Natural killer cell (primary cell): ENCODE measurements around the gene PEX13. TPM values are rescaled to one million over a fixed set of nuclear protein-coding genes. Genes with fewer than 3 reads are reported as not detected.

Experiments
- ATAC-seq, 3 donors: fragments of 150-1000 bp in 2 of 3; fragments of 200-7000 bp in 1 of 3; cut with Tn5 transposase; 1 replicate in 1 of 3; 2 replicates in 2 of 3; pipeline ENCODE4 v1.10.0; 2021; ENCODE audit warnings: mild to moderate bottlenecking in 2 of 3, moderate library complexity in 2 of 3
- DNase-seq, 2 donors: peaks; one replicate each; pipeline versions ENCODE4 v3.0.0 to v3.0.0-alpha.2; 2013 to 2021; ENCODE audit warnings: mixed read lengths in 1 of 2
- H3K27ac ChIP-seq: one replicate; pipeline ENCODE4 v1.5.1; 2013; ENCODE audit warnings: mild to moderate bottlenecking, low read length
- H3K27me3 ChIP-seq: one replicate; pipeline ENCODE4 v1.6.1; 2013; ENCODE audit warnings: low read length; ENCODE audit not compliant: control insufficient read depth, insufficient read depth
- H3K36me3 ChIP-seq: one replicate; pipeline ENCODE4 v1.6.1; 2013; ENCODE audit warnings: low read length; ENCODE audit not compliant: control insufficient read depth, insufficient read depth
- H3K4me1 ChIP-seq: one replicate; pipeline ENCODE4 v1.6.1; 2013; ENCODE audit warnings: low read length; ENCODE audit not compliant: control insufficient read depth, insufficient read depth
- H3K4me3 ChIP-seq: one replicate; pipeline ENCODE4 v1.5.1; 2013; ENCODE audit warnings: low read length
- H3K9me3 ChIP-seq: one replicate; pipeline ENCODE4 v1.6.1; 2013; ENCODE audit warnings: low read length; ENCODE audit not compliant: control insufficient read depth, insufficient read depth
- H3K27ac Mint-ChIP-seq, 2 donors: one replicate each; pipeline ENCODE4 v1.8.0; 2022; ENCODE audit warnings: mild to moderate bottlenecking in 2 of 2, mixed read lengths in 2 of 2, moderate library complexity in 1 of 2
- H3K27me3 Mint-ChIP-seq, 2 donors: one replicate each; pipeline ENCODE4 v1.8.0; 2022; ENCODE audit warnings: low read depth in 2 of 2, mixed read lengths in 2 of 2
- H3K36me3 Mint-ChIP-seq: one replicate; pipeline ENCODE4 v1.8.0; 2022; ENCODE audit warnings: mixed read lengths
- H3K4me1 Mint-ChIP-seq, 2 donors: one replicate each; pipeline ENCODE4 v1.8.0; 2022; ENCODE audit warnings: mixed read lengths in 2 of 2
- H3K4me3 Mint-ChIP-seq: one replicate; pipeline ENCODE4 v1.8.0; 2022; ENCODE audit warnings: mild to moderate bottlenecking, moderate library complexity, mixed read lengths
- H3K9me3 Mint-ChIP-seq, 2 donors: one replicate each; pipeline ENCODE4 v1.8.0; 2022; ENCODE audit warnings: mixed read lengths in 2 of 2
- WGBS: methylation state at CpG from one replicate; pipeline ENCODE4 v1.1.7; 2013; ENCODE audit warnings: missing lambda C conversion rate; ENCODE audit not compliant: insufficient coverage; 5-methylcytosine and 5-hydroxymethylcytosine counted together
- intact Hi-C: fragments of 100-400 bp; cut with micrococcal nuclease; formaldehyde crosslinking; loops from one replicate; pipeline ENCODE4 v1.14.2; 2022
- total RNA-seq, 4 donors: library from RNA; stranded (reverse); fragments of 120-200 nt in 1 of 4; gene quantifications; one replicate each; pipeline versions ENCODE4 v1.2.3 to v1.2.4, GENCODE V29; 2013 to 2022
- TF ChIP-seq, protein P1 (sequence below): fragments of 200-600 bp; IDR thresholded peaks from one replicate; pipeline ENCODE4 v1.8.0; 2022; ENCODE audit warnings: antibody characterized with exemption

Gene PEX13, protein sequence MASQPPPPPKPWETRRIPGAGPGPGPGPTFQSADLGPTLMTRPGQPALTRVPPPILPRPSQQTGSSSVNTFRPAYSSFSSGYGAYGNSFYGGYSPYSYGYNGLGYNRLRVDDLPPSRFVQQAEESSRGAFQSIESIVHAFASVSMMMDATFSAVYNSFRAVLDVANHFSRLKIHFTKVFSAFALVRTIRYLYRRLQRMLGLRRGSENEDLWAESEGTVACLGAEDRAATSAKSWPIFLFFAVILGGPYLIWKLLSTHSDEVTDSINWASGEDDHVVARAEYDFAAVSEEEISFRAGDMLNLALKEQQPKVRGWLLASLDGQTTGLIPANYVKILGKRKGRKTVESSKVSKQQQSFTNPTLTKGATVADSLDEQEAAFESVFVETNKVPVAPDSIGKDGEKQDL
- 10 to 100 TPM; 15.8 to 18.1 (median 17.9) TPM for total RNA-seq
- 27.9 TPM for total RNA-seq (2013)

DNA sequence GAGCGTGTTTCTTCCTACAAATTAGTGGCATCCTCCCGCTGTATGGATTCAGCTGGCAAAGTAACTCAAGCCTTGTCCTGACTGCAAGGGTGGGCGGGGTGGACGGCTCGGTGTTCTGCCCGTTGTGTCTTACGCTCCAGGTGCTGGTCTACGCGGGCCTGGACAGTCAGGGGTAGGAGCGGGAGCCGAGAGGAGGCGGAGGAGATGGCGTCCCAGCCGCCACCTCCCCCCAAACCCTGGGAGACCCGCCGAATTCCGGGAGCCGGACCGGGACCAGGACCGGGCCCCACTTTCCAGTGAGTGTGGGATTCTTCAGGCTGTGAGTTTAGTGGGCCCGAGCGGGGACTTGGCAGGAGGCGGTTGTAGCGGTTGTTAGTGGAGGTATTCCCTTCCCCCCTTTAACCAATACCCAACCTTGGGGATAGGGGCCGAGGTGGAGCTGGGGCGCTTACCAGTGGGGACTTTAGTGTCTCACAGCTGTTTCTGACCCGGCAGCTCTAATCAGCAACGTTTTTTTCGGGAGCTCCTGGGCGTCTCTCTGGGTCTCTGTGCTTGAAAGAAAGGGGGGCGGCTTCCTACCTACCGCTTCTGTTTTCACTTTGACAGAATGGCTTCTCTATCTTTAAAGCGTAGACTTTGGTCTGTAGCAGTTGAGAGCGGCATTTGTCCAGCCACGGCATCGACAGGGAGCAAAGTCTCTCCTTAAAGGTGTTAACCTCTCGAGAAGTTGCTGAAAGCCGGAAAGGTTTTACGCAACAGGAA is at the start of gene PEX13, which contains the start of gene PUS10:
Gene PEX13 (plus strand): TSS at position 165 of the 762 bp plus-strand sequence. CDS start 40 bp downstream, at position 205.
Gene PUS10 (minus strand): TSS at position 700 of the 762 bp plus-strand sequence. CDS start 6,365 bp downstream, outside the sequence.
- peak within 1 kb of the TSS; percentile 87 for H3K4me3 ChIP-seq
- WGBS = 0% methylated on average over 35 of the region's 39 CpGs
- no peaks in the 10 kb centered on the region for H3K27me3 ChIP-seq
- Mint-ChIP-seq H3K27ac (peak within 1 kb of the TSS; percentile 90 to 92), H3K4me1 (peaks cover 48 to 51% of the 10 kb centered on the region in 2 donors), H3K4me3 (peak within 1 kb of the TSS; percentile 99), H3K27me3 (no peaks in the 10 kb centered on the region), H3K9me3 (no peaks in the 10 kb centered on the region), H3K36me3 (no peaks in the 10 kb centered on the region)
- TF ChIP-seq, protein P1, sequence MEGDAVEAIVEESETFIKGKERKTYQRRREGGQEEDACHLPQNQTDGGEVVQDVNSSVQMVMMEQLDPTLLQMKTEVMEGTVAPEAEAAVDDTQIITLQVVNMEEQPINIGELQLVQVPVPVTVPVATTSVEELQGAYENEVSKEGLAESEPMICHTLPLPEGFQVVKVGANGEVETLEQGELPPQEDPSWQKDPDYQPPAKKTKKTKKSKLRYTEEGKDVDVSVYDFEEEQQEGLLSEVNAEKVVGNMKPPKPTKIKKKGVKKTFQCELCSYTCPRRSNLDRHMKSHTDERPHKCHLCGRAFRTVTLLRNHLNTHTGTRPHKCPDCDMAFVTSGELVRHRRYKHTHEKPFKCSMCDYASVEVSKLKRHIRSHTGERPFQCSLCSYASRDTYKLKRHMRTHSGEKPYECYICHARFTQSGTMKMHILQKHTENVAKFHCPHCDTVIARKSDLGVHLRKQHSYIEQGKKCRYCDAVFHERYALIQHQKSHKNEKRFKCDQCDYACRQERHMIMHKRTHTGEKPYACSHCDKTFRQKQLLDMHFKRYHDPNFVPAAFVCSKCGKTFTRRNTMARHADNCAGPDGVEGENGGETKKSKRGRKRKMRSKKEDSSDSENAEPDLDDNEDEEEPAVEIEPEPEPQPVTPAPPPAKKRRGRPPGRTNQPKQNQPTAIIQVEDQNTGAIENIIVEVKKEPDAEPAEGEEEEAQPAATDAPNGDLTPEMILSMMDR = no peak
- peaks cover 8% of the 10 kb centered on the region for H3K4me1 ChIP-seq
- ATAC-seq (peak; percentile 80 to 88 (median 80)), DNase-seq (peak; percentile 51 to 73)
- no peaks in the 10 kb centered on the region for H3K36me3 ChIP-seq
- peak within 1 kb of the TSS; percentile 75 for H3K27ac ChIP-seq
- intact Hi-C loops = no loop called here
- no peaks in the 10 kb centered on the region for H3K9me3 ChIP-seq

GRCh38 chr2:60972889-60973656 is 44.4 kb upstream of the PEX13 start:
- no peaks in the 10 kb centered on the region for H3K27me3 Mint-ChIP-seq
- Histone ChIP-seq H3K4me1 (no peaks in the 10 kb centered on the region), H3K27ac (peak overlapping the region; percentile 39), H3K4me3 (no peak overlapping the region), H3K36me3 (no peaks in the 10 kb centered on the region), H3K9me3 (no peaks in the 10 kb centered on the region), H3K27me3 (no peaks in the 10 kb centered on the region)
- 93% methylated on average over 32 of the region's 32 CpGs for WGBS
- H3K27ac Mint-ChIP-seq = no peak overlapping the region
- H3K36me3 Mint-ChIP-seq = no peaks in the 10 kb centered on the region
- H3K9me3 Mint-ChIP-seq = no peaks in the 10 kb centered on the region
- H3K4me3 Mint-ChIP-seq = no peak overlapping the region
- ATAC-seq = peak in 1 of 3 donors; percentile 3
- TF ChIP-seq, protein P1 = no peak
- intact Hi-C loops = no loop called here
- no peaks in the 10 kb centered on the region for H3K4me1 Mint-ChIP-seq
- DNase-seq = no peak

- Histone ChIP-seq H3K4me1 (no peaks in the 10 kb centered on the region), H3K9me3 (no peaks in the 10 kb centered on the region), H3K27ac (no peak overlapping the region), H3K4me3 (no peak overlapping the region), H3K27me3 (no peaks in the 10 kb centered on the region), H3K36me3 (no peaks in the 10 kb centered on the region)
- Mint-ChIP-seq H3K4me1 (no peaks in the 10 kb centered on the region), H3K4me3 (no peak overlapping the region), H3K27me3 (no peaks in the 10 kb centered on the region), H3K9me3 (no peaks in the 10 kb centered on the region), H3K36me3 (no peaks in the 10 kb centered on the region), H3K27ac (no peak overlapping the region)
- no peak for DNase-seq
- no peak for ATAC-seq
- TF ChIP-seq, protein P1 = no peak
- intact Hi-C loops = no loop called here
- 91% methylated on average over 5 of the region's 5 CpGs for WGBS
Observed at GRCh38 chr2:60973705-60974104, 43.8 kb upstream of the PEX13 start.
